ENCODE data around the gene SCUBE1.

- TF ChIP-seq EZH2 (IDR thresholded peaks at IDR 0.05) = no peak
- TF ChIP-seq, protein P1, sequence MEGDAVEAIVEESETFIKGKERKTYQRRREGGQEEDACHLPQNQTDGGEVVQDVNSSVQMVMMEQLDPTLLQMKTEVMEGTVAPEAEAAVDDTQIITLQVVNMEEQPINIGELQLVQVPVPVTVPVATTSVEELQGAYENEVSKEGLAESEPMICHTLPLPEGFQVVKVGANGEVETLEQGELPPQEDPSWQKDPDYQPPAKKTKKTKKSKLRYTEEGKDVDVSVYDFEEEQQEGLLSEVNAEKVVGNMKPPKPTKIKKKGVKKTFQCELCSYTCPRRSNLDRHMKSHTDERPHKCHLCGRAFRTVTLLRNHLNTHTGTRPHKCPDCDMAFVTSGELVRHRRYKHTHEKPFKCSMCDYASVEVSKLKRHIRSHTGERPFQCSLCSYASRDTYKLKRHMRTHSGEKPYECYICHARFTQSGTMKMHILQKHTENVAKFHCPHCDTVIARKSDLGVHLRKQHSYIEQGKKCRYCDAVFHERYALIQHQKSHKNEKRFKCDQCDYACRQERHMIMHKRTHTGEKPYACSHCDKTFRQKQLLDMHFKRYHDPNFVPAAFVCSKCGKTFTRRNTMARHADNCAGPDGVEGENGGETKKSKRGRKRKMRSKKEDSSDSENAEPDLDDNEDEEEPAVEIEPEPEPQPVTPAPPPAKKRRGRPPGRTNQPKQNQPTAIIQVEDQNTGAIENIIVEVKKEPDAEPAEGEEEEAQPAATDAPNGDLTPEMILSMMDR (IDR thresholded peaks at IDR 0.05) = no peak
These were observed 143.1 kb downstream of the SCUBE1 start for GRCh38 chr22:43200031-43200430.
